B cell (primary cell): ENCODE measurements around the gene KDM5B. TPM values are rescaled to one million over a fixed set of nuclear protein-coding genes. Genes with fewer than 3 reads are reported as not detected.

ENCODE experiments used
- ATAC-seq: fragments of 200-7000 bp; cut with Tn5 transposase; one replicate; pipeline ENCODE4 v1.10.0; 2021; ENCODE audit warnings: low read depth, mild to moderate bottlenecking, moderate number of reproducible peaks, moderate library complexity
- CTCF ChIA-PET: fragments of 350-600 bp; sonication (Branson Sonifier 250); formaldehyde crosslinking; loops from one replicate; lab custom pipeline; 2021; ENCODE audit warnings: antibody characterized with exemption, inconsistent platforms; lab: Charles Lee
- POLR2A ChIA-PET: fragments of 350-600 bp; sonication (Branson Sonifier 250); formaldehyde crosslinking; loops from one replicate; lab custom pipeline; 2021; ENCODE audit warnings: antibody characterized with exemption; lab: Charles Lee
- DNase-seq: peaks from one replicate; pipeline ENCODE4 v3.0.0; 2013
- H2AFZ ChIP-seq: 2 replicates; pipeline ENCODE4 v1.6.1; 2012; ENCODE audit warnings: mild to moderate bottlenecking, low read depth, low read length; ENCODE audit not compliant: insufficient read depth, poor library complexity, severe bottlenecking
- H3K27ac ChIP-seq, 2 donors: 1 replicate in 1 of 2; 2 replicates in 1 of 2; pipeline ENCODE4 v1.5.1; 2012 to 2013; ENCODE audit warnings: low read length in 2 of 2, mild to moderate bottlenecking in 2 of 2, moderate library complexity in 1 of 2
- H3K27me3 ChIP-seq, 4 experiments: fragments of 200-600 bp in 1 of 4; sonication (generic) in 1 of 4; replicated peaks in 1 of 4; 1 replicate in 2 of 4; 2 replicates in 2 of 4; pipeline versions ENCODE4 v1.6.1 to v1.7.0; 2013 to 2016; ENCODE audit warnings: low read length in 3 of 4, mild to moderate bottlenecking in 2 of 4, mixed read lengths in 1 of 4, moderate library complexity in 1 of 4; ENCODE audit not compliant: insufficient read depth in 4 of 4, control insufficient read depth in 3 of 4; ENCODE audit errors: control extremely low read depth in 1 of 4
- H3K36me3 ChIP-seq, 2 experiments: replicated peaks in 1 of 2; 1 replicate in 1 of 2; 2 replicates in 1 of 2; pipeline versions ENCODE4 v1.6.1 to v1.7.1; 2013; ENCODE audit warnings: low read length in 1 of 2; ENCODE audit not compliant: insufficient read depth in 2 of 2, control insufficient read depth in 1 of 2; ENCODE audit errors: control extremely low read depth in 1 of 2, extremely low read depth in 1 of 2
- H3K4me1 ChIP-seq, 2 donors: fragments of 200-600 bp in 1 of 2; sonication (generic) in 1 of 2; 1 replicate in 1 of 2; 2 replicates in 1 of 2; pipeline versions ENCODE4 v1.5.1 to v1.6.1; 2013 to 2017; ENCODE audit warnings: low read length in 2 of 2; ENCODE audit not compliant: control insufficient read depth in 2 of 2, insufficient read depth in 2 of 2
- H3K4me2 ChIP-seq: replicated peaks from 2 replicates; pipeline ENCODE3; 2012; ENCODE audit warnings: mild to moderate bottlenecking, low read depth, low read length; ENCODE audit not compliant: poor library complexity, severe bottlenecking
- H3K4me3 ChIP-seq, 5 experiments: fragments of 200-600 bp in 1 of 5; sonication (generic) in 1 of 5; 1 replicate in 3 of 5; 2 replicates in 2 of 5; pipeline versions ENCODE4 v1.5.1 to v1.7.0; 2011 to 2016; ENCODE audit warnings: low read length in 4 of 5, mild to moderate bottlenecking in 4 of 5, low read depth in 2 of 5, control low read depth in 1 of 5, moderate library complexity in 1 of 5; ENCODE audit not compliant: insufficient read depth in 1 of 5; ENCODE audit errors: control extremely low read depth in 1 of 5, extremely low read depth in 1 of 5
- H3K79me2 ChIP-seq: fragments of 200-600 bp; sonication (generic); one replicate; pipeline ENCODE4 v1.6.0; 2016; ENCODE audit warnings: low read length; ENCODE audit not compliant: control insufficient read depth, insufficient read depth
- H3K9ac ChIP-seq: fragments of 200-600 bp; sonication (generic); 2 replicates; pipeline ENCODE4 v1.6.1; 2017; ENCODE audit warnings: mild to moderate bottlenecking, low read length, moderate library complexity
- H3K9me3 ChIP-seq, 3 donors: one replicate each; pipeline versions ENCODE4 v1.6.1 to v1.7.1; 2013; ENCODE audit warnings: low read length in 2 of 3; ENCODE audit not compliant: control insufficient read depth in 2 of 3, insufficient read depth in 1 of 3; ENCODE audit errors: control extremely low read depth in 1 of 3
- H4K20me1 ChIP-seq: 2 replicates; pipeline ENCODE4 v1.6.0; 2012; ENCODE audit warnings: mild to moderate bottlenecking, low read length; ENCODE audit not compliant: insufficient read depth, control insufficient read depth, poor library complexity, severe bottlenecking
- H3K27ac Mint-ChIP-seq: one replicate; pipeline ENCODE4 v1.8.0; 2021; ENCODE audit warnings: mixed read lengths
- H3K27me3 Mint-ChIP-seq: one replicate; pipeline ENCODE4 v1.8.0; 2021; ENCODE audit warnings: mixed read lengths
- H3K4me1 Mint-ChIP-seq: one replicate; pipeline ENCODE4 v1.8.0; 2021; ENCODE audit warnings: mixed read lengths
- H3K4me3 Mint-ChIP-seq: one replicate; pipeline ENCODE4 v1.8.0; 2021; ENCODE audit warnings: mixed read lengths
- H3K9me3 Mint-ChIP-seq: one replicate; pipeline ENCODE4 v1.8.0; 2022; ENCODE audit warnings: mixed read lengths; ENCODE audit not compliant: insufficient read depth
- CTCF ChIP-seq: fragments of 200-600 bp; IDR thresholded peaks from one replicate; pipeline ENCODE4 v1.8.0; 2022; ENCODE audit warnings: antibody characterized with exemption, mild to moderate bottlenecking
- EZH2 ChIP-seq: IDR thresholded peaks from 2 replicates; pipeline ENCODE4 v1.6.1; 2012; ENCODE audit warnings: borderline replicate concordance, low read depth, mild to moderate bottlenecking, moderate library complexity, low read length; ENCODE audit not compliant: insufficient read depth, poor library complexity, severe bottlenecking
- WGBS: methylation state at CpG from one replicate; pipeline ENCODE4 v1.1.5; 2013; ENCODE audit warnings: missing lambda C conversion rate; ENCODE audit not compliant: insufficient coverage; 5-methylcytosine and 5-hydroxymethylcytosine counted together
- intact Hi-C: fragments of 100-400 bp; cut with micrococcal nuclease; formaldehyde crosslinking; loops from one replicate; pipeline ENCODE4 v1.10.0; 2022
- polyA plus RNA-seq: library from polyadenylated mRNA; depleted of rRNA; stranded (reverse); fragments of >200 nt; gene quantifications from 2 replicates; pipeline ENCODE4 v1.2.3, GENCODE V29; 2012
- total RNA-seq, 2 donors: library from RNA; stranded (reverse); fragments of 120-200 nt in 1 of 2; gene quantifications; 1 replicate in 1 of 2; 2 replicates in 1 of 2; pipeline versions ENCODE4 v1.2.3 to v1.2.4, GENCODE V29; 2013 to 2022

KDM5B gene
- total and polyA plus RNA-seq, 2 donors (not counting 1 experiment from before 2014, with no cell fraction given), result 11.2 to 62.7 TPM

GRCh38 chr1:202844935-202845334 is 36.7 kb upstream of the KDM5B start:
- CTCF ChIA-PET, result interaction anchor here (0.8 kb wide), 1 partner anchor 1853 kb away, joined by 3 read pairs; no protein-coding TSS in a partner anchor
- intact Hi-C loops, result no loop called here
- Histone ChIP-seq H3K4me3 (no peak overlapping the region), H2AFZ (no peak overlapping the region), H3K4me1 (peaks cover 0 to 13% of the 10 kb centered on the region in 2 donors), H4K20me1 (no peaks in the 10 kb centered on the region), H3K79me2 (no peaks in the 10 kb centered on the region), H3K36me3 (no peaks in the 10 kb centered on the region), H3K9ac (no peak overlapping the region), H3K4me2 (no peak overlapping the region), H3K9me3 (no peaks in the 10 kb centered on the region), H3K27me3 (no peaks in the 10 kb centered on the region), H3K27ac (no peak overlapping the region)
- TF ChIP-seq EZH2 (no peak), CTCF (no peak)
- POLR2A ChIA-PET, result interaction anchor here (0.6 kb wide), 1 partner anchor 29 kb away, joined by 4 read pairs; no protein-coding TSS in a partner anchor
- no peak for ATAC-seq
- 98% methylated on average over 6 of the region's 6 CpGs for WGBS
- H3K27ac Mint-ChIP-seq, result no peak overlapping the region
- no peak for DNase-seq
- no peaks in the 10 kb centered on the region for H3K9me3 Mint-ChIP-seq
- H3K4me1 Mint-ChIP-seq, result peaks cover 15% of the 10 kb centered on the region
- peaks cover 3% of the 10 kb centered on the region for H3K27me3 Mint-ChIP-seq
- H3K4me3 Mint-ChIP-seq, result no peak overlapping the region

GRCh38 chr1:202844259-202844658 is 36.0 kb upstream of the KDM5B start:
- Histone ChIP-seq H3K9ac (no peak overlapping the region), H3K36me3 (no peaks in the 10 kb centered on the region), H3K27ac (no peak overlapping the region), H3K4me3 (no peak overlapping the region), H3K4me2 (no peak overlapping the region), H3K4me1 (peaks cover 0 to 16% of the 10 kb centered on the region in 2 donors), H4K20me1 (no peaks in the 10 kb centered on the region), H3K9me3 (no peaks in the 10 kb centered on the region), H2AFZ (no peak overlapping the region), H3K27me3 (no peaks in the 10 kb centered on the region), H3K79me2 (no peaks in the 10 kb centered on the region)
- DNase-seq, result no peak
- POLR2A ChIA-PET, result no interaction called here
- no peaks in the 10 kb centered on the region for H3K9me3 Mint-ChIP-seq
- WGBS, result no CpG with 5 or more reads among the region's 5 CpGs
- H3K4me3 Mint-ChIP-seq, result no peak overlapping the region
- peaks cover 13% of the 10 kb centered on the region for H3K4me1 Mint-ChIP-seq
- intact Hi-C loops, result no loop called here
- no peak for ATAC-seq
- peaks cover 3% of the 10 kb centered on the region for H3K27me3 Mint-ChIP-seq
- CTCF ChIA-PET, result no interaction called here
- TF ChIP-seq CTCF (no peak), EZH2 (no peak)
- no peak overlapping the region for H3K27ac Mint-ChIP-seq
